PC-3 (cell line): Measurements from ENCODE around the gene ZC3H15.

Source experiments
- CTCF ChIP-seq: fragments of 300-600 bp; sonication (generic); conservative IDR thresholded peaks from 2 replicates; pipeline ENCODE4 v1.5.1; 2017; ENCODE audit warnings: antibody characterized with exemption, low read depth, mild to moderate bottlenecking, low read length
- EZH2phosphoT487 ChIP-seq: fragments of 300-600 bp; sonication (generic); IDR thresholded peaks from 2 replicates; pipeline ENCODE4 v1.6.1; 2018; ENCODE audit warnings: mild to moderate bottlenecking, antibody characterized with exemption, low read length, borderline replicate concordance

DNA sequence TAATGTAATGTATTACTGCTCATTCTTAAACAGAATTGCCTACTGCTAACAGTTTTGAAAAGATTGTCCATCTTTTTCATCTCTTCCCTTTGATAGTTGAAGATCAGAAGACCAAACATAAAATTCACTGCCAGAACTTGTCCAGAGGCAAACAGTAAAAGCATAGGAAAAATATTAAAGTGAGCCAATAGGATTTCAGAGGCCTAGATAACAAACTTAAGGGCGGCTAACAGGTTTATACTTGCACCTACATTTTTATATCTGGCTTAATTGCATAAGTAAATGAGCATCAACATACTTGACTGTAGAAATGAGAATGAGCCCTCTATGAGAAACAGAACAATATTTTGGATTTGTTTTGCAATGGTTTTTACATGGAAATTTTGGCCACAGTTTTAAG lies 30.3 kb downstream of the ZC3H15 start:
- no peak for TF ChIP-seq CTCF
- no peak for TF ChIP-seq EZH2phosphoT487
